NB4 (cell line): ENCODE data around the gene GATD1.

Source experiments
- CTCF ChIP-seq: IDR thresholded peaks from one replicate; pipeline ENCODE4 v1.5.1; 2012; ENCODE audit warnings: low read depth, low read length
- MYC ChIP-seq: IDR thresholded peaks from 2 replicates; pipeline ENCODE4 v1.6.1; 2011; ENCODE audit warnings: low read depth, low read length
- POLR2A ChIP-seq: IDR thresholded peaks from 2 replicates; pipeline ENCODE4 v1.6.1; 2011; ENCODE audit warnings: mild to moderate bottlenecking; ENCODE audit not compliant: insufficient read length; ENCODE audit errors: extremely low read depth
- TF ChIP-seq, protein P1 (sequence below): IDR thresholded peaks from 2 replicates; pipeline ENCODE4 v1.6.1; 2011; ENCODE audit warnings: low read depth, low read length

DNA sequence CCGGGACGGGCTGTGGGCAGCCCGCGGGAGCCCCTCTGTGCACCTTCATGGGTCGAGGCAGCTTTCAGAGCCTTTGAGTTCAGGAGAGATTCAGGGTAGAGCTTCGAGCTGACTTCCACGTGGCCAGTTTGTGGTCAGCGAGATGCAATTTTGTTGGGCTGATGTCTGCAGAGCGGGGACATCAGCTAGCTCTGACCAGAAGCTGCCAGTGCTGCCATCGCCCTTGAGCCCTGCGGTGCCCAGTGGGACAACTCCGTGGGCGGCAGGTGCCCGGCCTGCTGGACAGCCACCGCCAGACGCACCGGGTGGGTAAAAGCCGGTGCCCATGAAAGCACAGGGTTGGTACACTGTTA lies 29.3 kb downstream of the GATD1 start:
- TF ChIP-seq POLR2A (no peak), CTCF (no peak), MYC (peak; percentile 66)
- TF ChIP-seq, protein P1, sequence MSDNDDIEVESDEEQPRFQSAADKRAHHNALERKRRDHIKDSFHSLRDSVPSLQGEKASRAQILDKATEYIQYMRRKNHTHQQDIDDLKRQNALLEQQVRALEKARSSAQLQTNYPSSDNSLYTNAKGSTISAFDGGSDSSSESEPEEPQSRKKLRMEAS: peak; percentile 80
